GM12872 (cell line): ENCODE data around the gene STARD5.

ENCODE experiments used
- CTCF ChIP-seq: IDR thresholded peaks from 3 replicates; pipeline ENCODE4 v1.5.1; 2011; ENCODE audit warnings: low read depth, mild to moderate bottlenecking, low read length, moderate library complexity; ENCODE audit not compliant: insufficient read depth

The STARD5 gene

GRCh38 chr15:81281766-81282605, 42.0 kb downstream of the STARD5 start:
- TF ChIP-seq CTCF = no peak

- no peak for TF ChIP-seq CTCF
Observed at GRCh38 chr15:81281456-81281735, 42.5 kb downstream of the STARD5 start.

- TF ChIP-seq CTCF = no peak
Observed at GRCh38 chr15:81280696-81281455, 43.1 kb downstream of the STARD5 start.

GRCh38 chr15:81279621-81280485, 44.1 kb downstream of the STARD5 start:
- no peak for TF ChIP-seq CTCF

- TF ChIP-seq CTCF = no peak
Observed at GRCh38 chr15:81278306-81279029, 45.5 kb downstream of the STARD5 start.

GRCh38 chr15:81277851-81278250, 46.1 kb downstream of the STARD5 start:
- no peak for TF ChIP-seq CTCF
